GM12878 (cell line): ENCODE data around the gene ZNF276. TPM values are rescaled to one million over a fixed set of nuclear protein-coding genes. Genes with fewer than 3 reads are reported as not detected.

Experiments used
- CEBPB ChIP-seq, 2 experiments: fragments of 150-350 bp in 1 of 2; IDR thresholded peaks; 2 replicates each; pipeline ENCODE4 v1.6.1; 2012 to 2014; ENCODE audit warnings: low read depth in 2 of 2, low read length in 2 of 2, borderline replicate concordance in 1 of 2, inconsistent platforms in 1 of 2
- polyA plus RNA-seq, 11 experiments: library from polyadenylated mRNA; depleted of rRNA in 4 of 11; unstranded in 6 of 11; stranded (reverse) in 5 of 11; fragments of >200 nt; fragmentation: Nextera tagmentation in 4 of 11; fragmentation: Illumina TruSeq in 1 of 11; extraction: Ambion mirVana in 4 of 11; extraction: Trizol in 1 of 11; gene quantifications; 1 replicate in 1 of 11; 2 replicates in 10 of 11; pipeline versions ENCODE4 v1.2.1 to v1.2.3, GENCODE V29; 2011 to 2016; ENCODE audit warnings: inconsistent platforms in 2 of 11, missing spikeins in 2 of 11, low read depth in 1 of 11
- total RNA-seq, 4 experiments: library from RNA; depleted of rRNA in 3 of 4; stranded (reverse); fragments of >200 nt in 3 of 4; fragmentation: Illumina TruSeq in 1 of 4; extraction: Trizol in 1 of 4; gene quantifications; 2 replicates each; pipeline versions ENCODE4 v1.2.1 to v1.2.3, GENCODE V29; 2013 to 2021
- TF ChIP-seq, protein P1 (sequence below): IDR thresholded peaks from 2 replicates; pipeline ENCODE4 v1.6.1; 2012; ENCODE audit warnings: improper control_type of control experiment, low read depth, low read length; ENCODE audit not compliant: insufficient replicate concordance
- TF ChIP-seq, protein P2 (sequence below): fragments of 450-650 bp; IDR thresholded peaks from 2 replicates; pipeline ENCODE4 v1.6.1; 2018; ENCODE audit warnings: borderline replicate concordance, mild to moderate bottlenecking; ENCODE audit not compliant: partially characterized antibody
- TF ChIP-seq, protein P3 (sequence below): IDR thresholded peaks from 2 replicates; pipeline ENCODE4 v1.6.1; 2011; ENCODE audit warnings: low read depth, mild to moderate bottlenecking, low read length, moderate library complexity, borderline replicate concordance; ENCODE audit errors: extremely low read depth

Gene ZNF276
- total and polyA plus RNA-seq, 10 of the 15 experiments (the other 5 are each of a cell fraction or from before 2014, with no cell fraction given): 0.27 to 22.7 (median 8.7) TPM

DNA sequence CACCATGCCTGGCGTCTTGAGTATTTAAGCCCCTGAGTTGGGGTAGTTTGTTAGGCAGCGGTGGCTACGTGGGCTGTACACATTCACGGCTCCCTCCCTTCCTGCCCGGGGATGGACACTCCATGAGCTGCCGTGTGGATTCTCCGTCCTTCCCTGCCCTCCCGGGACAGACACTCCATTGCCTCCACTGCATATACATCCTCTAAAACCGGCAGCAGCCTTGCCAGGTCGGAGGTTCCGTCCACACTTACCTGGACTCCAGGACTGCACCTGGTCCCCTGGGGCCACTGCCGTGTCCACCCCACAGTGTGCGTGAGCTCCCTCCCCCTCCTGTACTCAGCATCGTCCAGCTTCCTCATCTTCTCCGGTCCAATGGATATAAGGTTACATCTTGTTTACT lies 16.3 kb upstream of the ZNF276 start (continued):
- TF ChIP-seq, protein P1, sequence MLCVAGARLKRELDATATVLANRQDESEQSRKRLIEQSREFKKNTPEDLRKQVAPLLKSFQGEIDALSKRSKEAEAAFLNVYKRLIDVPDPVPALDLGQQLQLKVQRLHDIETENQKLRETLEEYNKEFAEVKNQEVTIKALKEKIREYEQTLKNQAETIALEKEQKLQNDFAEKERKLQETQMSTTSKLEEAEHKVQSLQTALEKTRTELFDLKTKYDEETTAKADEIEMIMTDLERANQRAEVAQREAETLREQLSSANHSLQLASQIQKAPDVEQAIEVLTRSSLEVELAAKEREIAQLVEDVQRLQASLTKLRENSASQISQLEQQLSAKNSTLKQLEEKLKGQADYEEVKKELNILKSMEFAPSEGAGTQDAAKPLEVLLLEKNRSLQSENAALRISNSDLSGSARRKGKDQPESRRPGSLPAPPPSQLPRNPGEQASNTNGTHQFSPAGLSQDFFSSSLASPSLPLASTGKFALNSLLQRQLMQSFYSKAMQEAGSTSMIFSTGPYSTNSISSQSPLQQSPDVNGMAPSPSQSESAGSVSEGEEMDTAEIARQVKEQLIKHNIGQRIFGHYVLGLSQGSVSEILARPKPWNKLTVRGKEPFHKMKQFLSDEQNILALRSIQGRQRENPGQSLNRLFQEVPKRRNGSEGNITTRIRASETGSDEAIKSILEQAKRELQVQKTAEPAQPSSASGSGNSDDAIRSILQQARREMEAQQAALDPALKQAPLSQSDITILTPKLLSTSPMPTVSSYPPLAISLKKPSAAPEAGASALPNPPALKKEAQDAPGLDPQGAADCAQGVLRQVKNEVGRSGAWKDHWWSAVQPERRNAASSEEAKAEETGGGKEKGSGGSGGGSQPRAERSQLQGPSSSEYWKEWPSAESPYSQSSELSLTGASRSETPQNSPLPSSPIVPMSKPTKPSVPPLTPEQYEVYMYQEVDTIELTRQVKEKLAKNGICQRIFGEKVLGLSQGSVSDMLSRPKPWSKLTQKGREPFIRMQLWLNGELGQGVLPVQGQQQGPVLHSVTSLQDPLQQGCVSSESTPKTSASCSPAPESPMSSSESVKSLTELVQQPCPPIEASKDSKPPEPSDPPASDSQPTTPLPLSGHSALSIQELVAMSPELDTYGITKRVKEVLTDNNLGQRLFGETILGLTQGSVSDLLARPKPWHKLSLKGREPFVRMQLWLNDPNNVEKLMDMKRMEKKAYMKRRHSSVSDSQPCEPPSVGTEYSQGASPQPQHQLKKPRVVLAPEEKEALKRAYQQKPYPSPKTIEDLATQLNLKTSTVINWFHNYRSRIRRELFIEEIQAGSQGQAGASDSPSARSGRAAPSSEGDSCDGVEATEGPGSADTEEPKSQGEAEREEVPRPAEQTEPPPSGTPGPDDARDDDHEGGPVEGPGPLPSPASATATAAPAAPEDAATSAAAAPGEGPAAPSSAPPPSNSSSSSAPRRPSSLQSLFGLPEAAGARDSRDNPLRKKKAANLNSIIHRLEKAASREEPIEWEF: no peak
- TF ChIP-seq, protein P2, sequence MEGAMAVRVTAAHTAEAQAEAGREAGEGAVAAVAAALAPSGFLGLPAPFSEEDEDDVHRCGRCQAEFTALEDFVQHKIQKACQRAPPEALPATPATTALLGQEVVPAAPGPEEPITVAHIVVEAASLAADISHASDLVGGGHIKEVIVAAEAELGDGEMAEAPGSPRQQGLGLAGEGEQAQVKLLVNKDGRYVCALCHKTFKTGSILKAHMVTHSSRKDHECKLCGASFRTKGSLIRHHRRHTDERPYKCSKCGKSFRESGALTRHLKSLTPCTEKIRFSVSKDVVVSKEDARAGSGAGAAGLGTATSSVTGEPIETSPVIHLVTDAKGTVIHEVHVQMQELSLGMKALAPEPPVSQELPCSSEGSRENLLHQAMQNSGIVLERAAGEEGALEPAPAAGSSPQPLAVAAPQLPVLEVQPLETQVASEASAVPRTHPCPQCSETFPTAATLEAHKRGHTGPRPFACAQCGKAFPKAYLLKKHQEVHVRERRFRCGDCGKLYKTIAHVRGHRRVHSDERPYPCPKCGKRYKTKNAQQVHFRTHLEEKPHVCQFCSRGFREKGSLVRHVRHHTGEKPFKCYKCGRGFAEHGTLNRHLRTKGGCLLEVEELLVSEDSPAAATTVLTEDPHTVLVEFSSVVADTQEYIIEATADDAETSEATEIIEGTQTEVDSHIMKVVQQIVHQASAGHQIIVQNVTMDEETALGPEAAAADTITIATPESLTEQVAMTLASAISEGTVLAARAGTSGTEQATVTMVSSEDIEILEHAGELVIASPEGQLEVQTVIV: no peak
- TF ChIP-seq, protein P3, sequence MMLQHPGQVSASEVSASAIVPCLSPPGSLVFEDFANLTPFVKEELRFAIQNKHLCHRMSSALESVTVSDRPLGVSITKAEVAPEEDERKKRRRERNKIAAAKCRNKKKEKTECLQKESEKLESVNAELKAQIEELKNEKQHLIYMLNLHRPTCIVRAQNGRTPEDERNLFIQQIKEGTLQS: no peak
- no peak for TF ChIP-seq CEBPB (IDR thresholded peaks at IDR 0.05; ENCODE audit: borderline replicate concordance in 1 of 2, low read depth in 2 of 2, low read length in 2 of 2)
